GM18951 (cell line): Measurements from ENCODE around the gene PLCG1.

Source experiments
- POLR2A ChIP-seq: IDR thresholded peaks from 4 replicates; pipeline ENCODE4 v1.6.1; 2011; ENCODE audit warnings: mild to moderate bottlenecking; ENCODE audit not compliant: insufficient read length, insufficient read depth; ENCODE audit errors: extremely low read depth
- in situ Hi-C: fragments of 300-500 bp; cut with MboI; formaldehyde crosslinking; loops from one replicate; pipeline ENCODE4 v1.12.0; 2022; ENCODE audit warnings: low sequenced_read_pairs, mixed read lengths, inconsistent platforms; ENCODE audit not compliant: unreplicated experiment

PLCG1 gene

GRCh38 chr20:41136680-41137613 is at the start of gene PLCG1:
TSS of gene PLCG1 (plus strand) at chr20:41137543. CDS start at chr20:41137642, 99 bp downstream.
- in situ Hi-C loops, result no loop called here

DNA sequence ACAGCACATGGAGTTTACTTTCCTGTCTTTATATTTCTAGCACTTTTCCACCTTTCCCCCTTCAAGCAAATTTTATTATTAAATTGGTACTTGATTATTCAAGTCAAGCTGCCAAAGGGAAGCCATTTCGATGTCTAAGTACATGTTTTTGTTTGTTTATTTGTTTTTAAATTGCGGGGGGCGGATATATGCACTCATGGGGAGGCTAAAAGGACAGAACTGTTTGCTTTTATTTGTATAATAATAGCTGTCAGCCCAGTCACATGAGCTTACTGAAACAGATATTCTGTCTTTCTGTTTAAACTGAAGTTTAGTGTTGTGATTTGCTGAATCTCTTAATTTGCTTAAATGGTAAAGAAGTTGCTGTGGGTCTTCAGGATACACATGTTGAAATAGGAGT is 49.6 kb upstream of the PLCG1 start:
- in situ Hi-C loops, result no loop called here
- no peak for TF ChIP-seq POLR2A

More at GRCh38 chr20:41136680-41137613, at the start of gene PLCG1:
- peak; percentile 72 for TF ChIP-seq POLR2A

GRCh38 chr20:41089555-41089954 is 47.8 kb upstream of the PLCG1 start:
- in situ Hi-C loops, result no loop called here
- no peak for TF ChIP-seq POLR2A

DNA sequence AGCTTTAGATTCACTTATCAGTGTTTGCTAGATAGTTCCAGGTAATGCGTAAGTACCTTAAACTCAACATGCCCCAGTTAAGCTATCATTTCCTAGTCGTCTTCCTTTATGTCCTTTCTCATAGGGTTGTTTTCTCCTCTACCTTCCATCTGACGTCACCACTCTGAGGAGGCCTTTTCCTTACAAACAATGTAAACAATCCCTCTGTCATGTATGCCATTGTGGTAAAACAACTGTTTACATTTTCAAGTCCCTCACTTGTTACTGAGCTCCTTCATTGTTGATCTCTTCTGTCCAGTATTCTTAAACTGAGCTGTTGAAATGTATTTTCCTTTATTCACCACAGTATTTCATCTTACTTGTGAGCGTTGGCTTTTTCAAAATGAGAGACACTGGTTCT is 45.4 kb upstream of the PLCG1 start:
- in situ Hi-C loops, result no loop called here
- TF ChIP-seq POLR2A, result no peak

DNA sequence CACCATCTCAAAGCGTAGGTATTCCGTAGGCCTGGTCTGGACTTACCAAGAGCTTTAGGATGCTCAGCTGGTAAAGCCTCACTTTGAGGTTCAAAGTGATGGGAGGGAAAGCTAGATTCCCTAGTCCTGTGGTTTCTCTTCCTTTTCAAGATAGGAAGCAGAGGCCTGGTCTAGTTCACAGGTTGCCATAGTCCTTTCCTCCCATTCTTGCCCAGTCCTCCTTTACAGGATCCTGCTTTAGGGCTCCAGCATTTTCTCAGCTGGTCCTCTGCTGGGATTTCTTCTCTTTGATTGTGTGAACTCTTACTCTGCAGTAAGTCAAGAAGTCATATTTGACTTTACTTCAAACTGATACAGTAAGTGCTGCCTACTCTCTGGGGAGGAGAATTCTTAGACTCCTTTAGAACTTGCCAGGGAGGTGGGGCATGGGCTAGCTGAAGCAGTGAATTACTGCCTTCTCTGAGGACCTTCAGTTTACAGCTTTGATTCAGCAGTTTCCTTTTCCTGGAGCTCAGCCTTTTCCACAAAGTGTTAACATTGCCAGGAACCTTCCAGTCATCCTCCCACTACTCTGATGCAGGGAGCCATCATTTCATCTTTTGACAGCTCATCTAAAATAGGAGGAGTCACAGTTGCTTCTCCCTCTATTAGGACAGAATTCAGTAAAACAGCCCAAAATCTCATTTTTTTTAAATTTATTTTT is 42.8 kb upstream of the PLCG1 start:
- TF ChIP-seq POLR2A, result no peak
- in situ Hi-C loops, result loop anchor here (5.0 kb wide), 1 partner anchor 122 kb away; no protein-coding TSS in a partner anchor

- TF ChIP-seq POLR2A, result no peak
- in situ Hi-C loops, result loop anchor here (5.0 kb wide), 1 partner anchor 123 kb away; no protein-coding TSS in a partner anchor
Measured at GRCh38 chr20:41095110-41095969, 42.0 kb upstream of the PLCG1 start.

- TF ChIP-seq POLR2A, result no peak
- in situ Hi-C loops, result loop anchor here (5.0 kb wide), 1 partner anchor 126 kb away; no protein-coding TSS in a partner anchor
Measured at GRCh38 chr20:41098703-41099250, 38.6 kb upstream of the PLCG1 start.

DNA sequence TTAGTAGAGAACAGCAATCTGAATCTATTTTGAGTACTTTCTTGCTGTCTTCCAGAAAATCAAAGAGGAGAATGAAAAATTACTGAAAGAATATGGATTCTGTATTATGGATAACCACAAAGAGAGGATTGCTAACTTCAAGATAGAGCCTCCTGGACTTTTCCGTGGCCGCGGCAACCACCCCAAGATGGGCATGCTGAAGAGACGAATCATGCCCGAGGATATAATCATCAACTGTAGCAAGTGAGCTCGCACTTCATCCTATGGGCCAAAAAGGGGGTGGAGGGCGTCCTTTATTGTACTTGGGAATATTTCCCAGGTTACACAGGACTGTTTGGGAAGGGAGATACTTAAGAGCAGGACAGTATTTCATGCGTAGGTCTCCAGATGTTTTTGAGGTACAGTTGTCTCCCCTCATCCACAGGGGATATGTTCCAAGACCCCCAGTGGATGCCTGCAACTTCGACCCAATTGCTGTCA is 37.3 kb upstream of the PLCG1 start:
- TF ChIP-seq POLR2A, result no peak
- in situ Hi-C loops, result no loop called here

GRCh38 chr20:41101660-41102059 is 35.7 kb upstream of the PLCG1 start:
- no peak for TF ChIP-seq POLR2A
- in situ Hi-C loops, result no loop called here

- no peak for TF ChIP-seq POLR2A
- in situ Hi-C loops, result no loop called here
Measured at GRCh38 chr20:41108531-41108930, 28.8 kb upstream of the PLCG1 start.

GRCh38 chr20:41110012-41110411 is 27.3 kb upstream of the PLCG1 start:
- no peak for TF ChIP-seq POLR2A
- in situ Hi-C loops, result no loop called here

DNA sequence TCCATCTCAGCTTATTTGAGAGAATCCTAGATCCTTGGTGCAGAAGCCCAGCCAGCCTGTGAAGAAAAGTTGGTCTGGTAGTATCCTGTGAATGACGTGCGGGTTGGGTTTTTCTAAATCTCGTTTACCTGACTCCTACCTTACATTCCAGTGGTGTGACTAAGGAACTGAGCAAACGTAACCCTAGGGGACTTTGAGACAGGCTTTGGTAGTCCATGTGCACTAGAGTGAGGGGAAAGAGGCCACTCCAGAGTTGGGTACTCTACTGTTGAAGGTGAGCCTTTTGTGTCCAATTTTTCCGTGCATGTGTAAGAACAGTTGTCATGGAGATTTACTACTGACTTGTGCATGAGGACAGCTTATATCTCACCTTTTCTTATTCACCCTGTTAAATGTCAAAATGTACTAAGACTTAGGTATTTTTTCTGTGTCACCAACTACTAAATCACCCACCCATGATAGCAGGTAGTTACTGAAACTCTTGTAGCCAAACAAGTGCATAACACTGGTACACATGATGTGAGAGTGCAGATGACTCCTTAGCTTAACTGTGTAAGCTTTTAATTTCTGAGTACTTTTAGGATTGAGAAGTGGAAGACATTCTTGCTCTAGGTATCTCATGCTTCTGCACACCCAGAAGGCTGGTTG is 26.3 kb upstream of the PLCG1 start:
- no peak for TF ChIP-seq POLR2A
- in situ Hi-C loops, result no loop called here
